AG08395 (cell line): Measurements from ENCODE around the gene ACSS1.

Experiments used
- DNase-seq: peaks from one replicate; pipeline ENCODE4 v3.0.0; 2012; ENCODE audit warnings: mixed read lengths, low spot score

The ACSS1 gene

DNA sequence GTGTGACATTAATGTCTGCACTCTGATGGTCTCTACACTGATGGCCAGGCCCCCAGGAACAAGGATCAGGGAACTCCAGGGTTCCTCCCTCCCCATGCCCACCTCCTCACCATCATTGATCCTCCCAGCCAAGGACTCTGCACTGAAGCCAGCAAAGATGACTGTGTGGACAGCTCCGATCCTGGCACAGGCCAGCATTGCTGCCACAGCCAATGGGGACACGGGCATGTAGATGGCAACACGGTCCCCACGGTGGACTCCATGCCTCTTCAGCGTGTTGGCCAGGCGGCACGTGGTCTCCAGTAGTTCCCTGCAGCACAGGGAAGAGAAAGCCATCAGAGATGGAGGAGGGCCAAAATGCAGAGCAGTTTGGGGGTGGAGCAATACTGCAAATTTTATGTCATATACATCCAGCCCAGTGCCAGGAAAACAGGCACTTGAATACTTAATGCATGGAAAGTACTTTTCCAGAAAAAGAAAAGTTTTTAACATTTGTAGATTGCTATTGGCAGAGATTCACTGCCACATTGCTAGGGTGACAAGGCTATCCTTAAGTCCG lies 27.2 kb downstream of the ACSS1 start:
- no peak for DNase-seq

DNA sequence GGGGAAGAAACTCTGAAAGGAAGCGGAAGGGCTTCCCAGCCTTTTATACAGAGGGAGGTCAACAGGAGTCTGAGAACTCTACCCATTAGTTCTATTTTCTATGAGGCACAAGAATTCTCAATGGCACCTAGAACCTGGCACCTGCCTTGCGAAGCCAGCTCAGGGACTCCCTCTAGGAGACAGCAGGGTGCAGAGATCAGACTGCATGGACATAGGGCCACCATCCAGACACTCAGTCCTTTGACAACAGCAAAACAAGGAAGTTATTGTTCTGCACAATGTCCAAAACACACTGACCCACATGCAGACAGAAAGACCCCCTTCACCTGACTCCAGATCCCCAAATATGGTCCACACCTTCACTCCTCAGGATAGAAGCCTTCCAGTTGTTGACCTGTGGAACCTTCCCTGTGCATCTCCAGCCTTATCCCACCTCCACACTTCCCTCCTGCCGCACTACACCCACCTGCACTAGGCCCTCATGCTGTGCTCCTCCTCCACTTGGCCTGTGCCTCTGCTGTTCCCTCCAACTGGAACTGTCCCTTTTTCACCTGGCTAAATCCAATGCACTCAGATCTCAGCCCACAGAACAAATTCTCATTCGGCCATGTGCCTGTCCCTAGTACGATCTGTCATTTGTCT lies 27.8 kb downstream of the ACSS1 start:
- no peak for DNase-seq

DNA sequence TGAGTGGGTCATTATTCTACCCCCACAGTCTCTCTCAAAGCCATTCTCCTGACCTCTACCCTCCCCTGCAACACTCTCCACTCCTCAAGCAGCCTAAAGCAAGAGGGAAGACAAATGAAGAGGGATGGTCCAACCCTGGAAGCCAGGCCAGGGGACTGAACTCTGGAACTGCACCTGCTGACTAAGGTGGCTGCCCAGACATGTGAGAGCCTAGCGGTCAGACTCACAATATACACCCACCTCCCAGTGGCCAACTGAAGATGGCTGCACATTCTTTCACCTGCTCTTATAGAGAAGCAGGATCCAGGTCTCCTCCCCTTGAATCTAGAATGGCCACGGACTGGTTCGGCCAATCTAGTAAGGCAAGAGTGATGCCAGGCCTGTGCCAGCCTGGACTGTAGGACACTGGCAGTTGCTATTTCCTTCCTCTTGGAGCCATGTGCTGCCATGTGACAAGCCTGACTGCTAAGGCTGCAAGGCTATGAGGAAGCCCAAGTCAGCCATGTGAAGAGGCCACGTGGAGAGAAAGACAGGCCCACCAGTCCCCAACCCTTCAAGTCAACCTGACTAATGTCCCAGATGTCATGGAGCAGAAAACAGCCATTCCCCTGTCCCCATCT lies 31.8 kb downstream of the ACSS1 start:
- no peak for DNase-seq

DNA sequence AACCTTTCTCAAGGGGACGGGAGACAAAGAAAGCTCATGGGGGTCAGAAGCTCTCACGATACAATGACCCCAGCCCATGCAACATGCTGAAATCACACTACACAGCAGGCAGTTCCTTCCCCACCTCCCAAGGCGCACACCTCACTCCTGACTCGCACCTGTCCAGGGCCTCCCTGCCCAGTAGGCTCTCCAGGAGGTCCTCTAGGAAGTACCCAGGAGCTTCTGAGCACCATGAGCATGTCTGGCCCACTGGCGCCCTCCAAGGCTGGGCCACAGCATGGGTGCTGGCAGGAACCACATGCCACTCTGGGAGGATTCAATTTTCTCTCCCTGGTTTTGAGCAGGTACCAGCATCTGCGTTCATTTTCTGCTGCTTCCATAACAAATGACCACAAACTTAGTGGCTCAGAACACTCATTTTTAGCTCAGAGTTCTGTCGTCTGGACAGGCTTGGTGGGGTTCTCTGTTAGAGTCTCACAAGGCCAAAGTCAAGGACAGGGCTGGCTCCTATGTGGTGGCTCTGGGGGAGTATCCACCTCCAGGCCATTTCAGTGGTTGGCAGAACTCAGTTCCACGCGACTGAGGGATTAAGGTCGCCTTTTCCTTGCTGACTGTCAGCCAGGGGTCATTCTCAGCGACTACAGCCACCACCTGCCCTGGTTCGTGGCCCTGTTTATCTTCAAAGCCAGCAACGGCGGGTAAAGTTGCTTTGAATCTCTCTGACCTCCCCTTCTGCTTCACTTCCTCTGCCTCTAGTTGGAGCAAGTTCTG lies 32.7 kb downstream of the ACSS1 start:
- DNase-seq = no peak

DNA sequence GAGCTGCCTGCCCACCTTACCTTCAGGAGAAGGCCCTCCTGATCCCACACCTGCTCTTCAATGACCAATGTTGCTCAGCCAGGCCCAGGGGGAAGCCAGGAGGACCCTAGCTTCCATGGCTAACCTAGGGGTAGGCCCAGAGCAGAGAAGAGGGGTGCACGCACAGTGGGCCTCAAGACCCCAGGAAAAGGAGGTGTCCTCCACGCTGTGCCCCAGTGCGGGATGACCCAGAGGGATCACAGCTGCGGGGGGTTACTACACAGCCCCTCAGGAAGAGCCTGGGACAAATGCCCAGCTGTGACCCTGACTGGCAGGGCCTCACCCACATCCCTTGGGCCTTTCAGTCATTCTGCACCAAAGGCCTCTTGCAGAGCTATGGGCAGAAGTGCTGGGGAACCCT lies 33.8 kb downstream of the ACSS1 start:
- no peak for DNase-seq

DNA sequence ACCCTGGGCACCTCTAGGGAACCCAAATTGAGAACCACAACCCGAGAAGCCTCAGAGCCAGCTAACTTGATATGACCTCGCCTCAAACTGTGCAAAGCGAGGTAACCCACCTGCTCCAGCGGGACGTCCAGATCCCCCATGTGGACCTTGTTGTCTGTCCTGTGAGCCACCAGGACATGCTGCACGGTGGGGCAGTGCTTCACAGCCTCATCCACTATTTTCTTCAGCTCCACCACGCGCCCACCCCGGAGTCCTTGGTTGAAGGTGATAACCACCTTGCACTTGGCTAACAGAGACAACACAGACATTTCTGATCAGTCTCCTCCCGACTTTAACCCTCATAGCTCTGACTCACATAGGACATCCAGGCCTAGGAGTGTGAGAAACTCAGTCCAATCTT lies 34.6 kb downstream of the ACSS1 start:
- no peak for DNase-seq

DNA sequence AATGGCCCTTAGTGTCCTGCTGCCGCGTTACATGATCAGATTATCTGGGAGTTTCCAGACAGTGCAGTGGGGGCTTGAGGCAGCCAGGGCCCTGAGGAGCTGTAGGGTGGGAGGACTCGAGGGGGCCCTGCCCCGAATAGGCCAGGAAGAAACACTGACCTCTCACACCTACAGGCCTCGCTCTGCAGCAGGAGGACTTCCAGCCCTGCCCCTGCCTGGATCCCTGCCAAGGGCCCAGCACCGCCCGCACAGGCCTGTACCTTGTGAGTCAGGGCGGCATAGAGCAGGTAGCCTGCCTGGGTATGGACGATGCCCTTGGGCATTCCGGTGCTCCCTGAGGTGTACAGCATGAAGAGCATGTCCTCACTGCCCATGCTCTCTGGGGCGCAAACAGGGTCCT lies 35.3 kb downstream of the ACSS1 start:
- DNase-seq = no peak

DNA sequence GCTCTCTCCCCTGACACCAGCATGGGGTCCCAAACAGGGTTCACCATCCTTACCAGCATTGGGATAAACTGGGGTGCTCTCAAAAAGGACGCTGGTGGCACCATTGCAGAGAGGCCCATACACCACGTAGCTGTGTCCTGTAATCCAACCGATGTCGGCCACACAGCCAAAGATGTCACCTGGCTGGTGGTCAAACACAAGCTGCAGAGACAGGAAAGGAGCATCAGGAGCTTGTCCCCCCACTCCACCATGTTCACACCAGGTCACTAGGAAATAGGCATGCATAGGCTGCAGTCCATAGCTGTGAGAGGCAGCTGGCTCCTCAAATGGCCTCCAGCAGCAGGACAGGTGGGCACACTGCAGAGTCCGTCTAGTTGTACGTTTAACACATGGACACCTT lies 36.6 kb downstream of the ACSS1 start:
- no peak for DNase-seq

DNA sequence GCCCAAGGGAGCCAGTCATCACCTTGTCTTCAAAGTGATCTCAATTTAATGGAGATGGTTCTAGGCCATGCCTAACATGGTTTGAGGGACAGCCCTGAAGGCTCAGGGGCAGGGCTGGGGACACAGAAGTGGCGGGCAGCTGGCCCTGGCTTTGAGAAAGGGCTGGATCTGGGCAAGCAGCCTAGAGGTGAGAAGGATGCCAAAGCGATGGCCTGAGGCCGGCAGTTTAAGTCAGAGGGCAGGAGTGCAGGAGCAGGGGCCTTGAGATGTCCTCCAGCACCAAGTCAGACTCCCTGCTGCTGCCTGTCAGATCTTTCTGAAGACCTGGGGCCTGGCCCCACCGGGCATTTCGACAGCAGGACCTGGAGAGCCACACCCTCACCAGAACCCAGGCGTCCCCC lies 37.0 kb downstream of the ACSS1 start:
- no peak for DNase-seq

DNA sequence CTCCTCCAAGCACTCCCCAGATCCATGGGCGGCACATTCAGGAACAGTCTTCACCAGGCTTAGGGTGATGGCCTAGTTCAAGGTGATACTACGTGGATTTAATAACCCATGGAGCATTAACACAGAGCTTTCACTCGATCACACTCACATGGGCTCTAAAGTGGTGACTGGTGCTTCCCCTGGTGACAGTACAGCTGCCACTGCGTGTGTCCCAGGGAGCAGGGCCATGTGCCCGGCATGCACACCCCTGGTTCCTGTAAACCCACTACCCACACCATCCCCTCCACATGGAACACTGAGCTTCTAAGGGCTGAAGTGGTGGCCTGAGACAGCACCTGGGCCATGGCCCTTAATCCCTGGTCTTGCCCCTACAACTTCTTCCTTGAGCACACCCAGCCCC lies 37.6 kb downstream of the ACSS1 start:
- DNase-seq = no peak

DNA sequence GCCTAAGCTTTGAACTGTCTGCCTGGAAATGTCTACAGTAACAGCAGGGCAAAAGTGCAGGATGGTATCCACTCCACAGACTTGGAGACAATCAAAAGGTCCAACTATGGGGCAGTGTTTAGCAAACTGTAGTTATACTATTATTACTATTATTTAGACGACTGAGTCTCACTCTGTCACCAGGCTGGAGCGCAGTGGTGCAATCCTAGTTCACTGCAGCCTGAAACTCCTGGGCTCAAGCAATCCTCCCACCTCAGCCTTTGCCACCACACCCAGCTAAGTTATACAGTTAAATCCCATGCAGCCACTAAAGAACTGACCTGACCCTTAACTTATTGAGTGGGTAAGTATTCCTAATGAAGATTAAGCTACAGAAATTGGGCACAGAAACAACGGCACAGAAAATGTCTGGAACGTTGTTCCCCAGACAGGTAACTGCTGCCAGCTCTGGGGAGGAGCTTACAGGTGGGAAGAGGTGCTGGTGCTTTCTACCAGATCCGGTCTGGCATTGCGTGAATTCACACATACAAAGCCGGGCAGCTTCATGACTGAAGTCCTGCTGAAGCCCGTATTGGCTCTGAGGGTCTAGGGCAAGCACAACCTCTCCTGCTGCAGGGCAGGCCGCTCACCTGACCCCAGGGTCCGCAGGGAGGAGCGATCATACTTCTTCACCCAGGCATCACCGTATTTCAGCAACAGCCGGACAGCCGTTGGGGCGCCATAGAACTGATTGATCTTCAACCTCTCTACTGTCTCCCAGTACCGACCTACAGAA lies 38.4 kb downstream of the ACSS1 start:
- no peak for DNase-seq

DNA sequence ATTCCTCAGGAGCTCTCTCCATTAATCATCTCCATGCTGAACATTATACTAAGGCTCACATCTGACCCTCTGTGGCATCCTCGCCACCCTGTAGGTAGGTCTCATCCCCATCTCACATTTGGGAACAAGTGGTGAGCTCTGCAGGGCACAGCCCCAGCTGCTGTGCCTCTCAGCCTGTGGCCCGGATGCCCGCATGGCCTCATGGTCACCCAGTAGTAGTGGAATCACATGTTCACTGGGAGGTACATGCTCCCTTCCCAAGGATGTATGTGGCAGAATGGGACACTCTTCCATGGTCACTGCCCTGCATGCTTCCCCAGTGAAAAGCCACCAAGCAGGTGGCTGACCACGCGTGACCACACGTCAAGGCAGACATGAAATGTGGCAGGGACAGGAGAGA lies 39.1 kb downstream of the ACSS1 start:
- no peak for DNase-seq

DNA sequence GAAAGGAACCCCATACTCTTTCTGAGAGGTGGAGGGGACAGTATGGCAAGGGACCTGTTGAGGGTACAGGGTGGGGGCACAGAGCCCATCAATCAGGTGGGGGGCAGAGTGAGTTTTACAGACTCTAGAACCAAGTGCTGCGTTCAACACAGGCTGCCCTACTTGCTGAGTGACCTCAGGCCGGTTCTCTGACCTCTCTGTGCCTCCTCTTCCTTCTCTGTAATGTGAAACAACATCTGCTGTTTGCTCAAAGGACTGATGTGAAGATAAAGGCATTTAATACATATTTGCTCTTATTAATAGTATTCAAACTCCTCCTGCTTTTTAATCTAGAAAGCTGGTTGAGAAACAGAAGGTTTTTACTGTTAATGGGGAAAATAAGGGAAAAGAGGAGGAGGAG lies 39.5 kb downstream of the ACSS1 start:
- DNase-seq = no peak

DNA sequence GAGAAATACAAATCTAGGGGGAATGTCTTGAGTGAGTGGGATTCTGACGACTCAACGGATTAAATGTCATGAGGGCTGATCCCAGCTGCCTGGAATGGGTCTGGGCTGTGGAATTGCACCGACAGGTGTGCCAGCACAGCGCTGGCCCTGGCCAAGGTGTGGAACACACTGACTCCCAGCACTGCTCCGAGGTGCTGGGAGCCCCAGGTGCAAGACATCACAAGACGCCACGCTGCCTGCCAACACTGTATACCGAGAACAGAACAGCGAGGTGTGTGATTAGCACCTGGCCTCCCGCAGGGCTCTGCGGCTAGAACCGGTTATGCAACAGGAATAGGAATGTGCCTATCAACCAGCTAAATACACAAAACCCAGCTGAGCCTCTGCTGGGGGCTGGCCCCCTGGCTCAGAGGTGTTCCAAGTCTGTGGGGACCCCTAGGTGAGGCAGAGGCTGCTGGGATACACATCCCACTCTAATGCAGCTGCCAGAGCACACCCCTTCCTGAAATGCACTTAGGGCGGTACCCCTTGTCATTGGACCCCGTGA lies 40.6 kb downstream of the ACSS1 start:
- DNase-seq = no peak

DNA sequence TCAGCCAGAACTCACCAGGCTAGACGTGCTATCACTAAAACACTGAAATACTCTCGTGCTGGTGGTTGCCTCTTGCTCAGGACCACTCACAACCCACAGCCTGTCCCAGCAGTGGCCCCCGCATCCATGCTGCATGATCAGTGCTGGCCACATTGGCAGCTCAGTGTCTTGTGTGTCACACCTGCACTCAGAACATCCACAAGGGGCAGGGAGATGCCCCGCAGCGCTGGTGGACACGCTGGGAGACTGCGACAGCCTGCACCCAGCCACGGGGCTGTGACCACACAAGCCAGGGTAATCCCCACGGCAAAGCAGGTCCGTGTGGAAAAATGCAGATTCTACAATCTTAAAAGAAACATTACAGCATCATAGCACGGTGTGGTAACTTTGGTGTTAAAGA lies 41.5 kb downstream of the ACSS1 start:
- no peak for DNase-seq

DNA sequence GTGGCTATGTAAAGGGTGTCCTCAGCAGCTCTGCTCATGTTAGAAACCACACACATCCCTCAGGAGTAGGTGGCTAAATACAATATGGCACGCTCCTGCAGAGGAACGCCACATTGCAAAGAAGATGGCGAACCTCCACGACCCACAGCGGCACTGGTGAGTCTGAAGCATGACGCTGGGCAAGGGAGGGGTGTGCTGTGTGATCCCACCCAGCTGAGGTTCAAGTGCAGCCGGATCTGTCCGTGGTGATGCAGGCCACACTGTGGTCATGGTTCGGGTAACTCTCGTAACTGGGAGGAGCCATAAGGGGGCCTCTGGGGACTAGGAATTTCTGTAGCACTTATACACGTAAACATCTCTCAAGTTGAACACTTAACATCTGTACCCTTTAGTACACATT lies 42.0 kb downstream of the ACSS1 start:
- no peak for DNase-seq

DNA sequence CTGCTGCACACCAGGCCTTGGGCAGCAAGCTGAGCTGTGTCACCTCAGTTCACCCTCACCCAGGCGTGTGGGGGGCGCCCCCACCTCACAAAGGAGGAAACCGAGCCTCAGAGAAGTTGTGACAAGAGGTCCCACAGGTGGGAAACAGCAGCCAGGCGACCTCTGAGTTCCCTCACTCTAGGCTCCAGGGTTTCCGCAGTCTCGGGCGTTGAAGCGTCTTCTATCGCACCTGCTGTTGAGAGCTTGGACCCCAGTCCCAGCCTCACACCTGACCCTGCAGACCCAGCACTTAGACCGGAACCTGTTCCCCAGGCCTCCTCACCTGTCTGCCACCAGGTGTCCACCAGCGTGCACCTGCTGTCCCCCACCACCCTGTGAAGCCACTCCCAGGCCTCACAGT lies 43.1 kb downstream of the ACSS1 start:
- DNase-seq = no peak

DNA sequence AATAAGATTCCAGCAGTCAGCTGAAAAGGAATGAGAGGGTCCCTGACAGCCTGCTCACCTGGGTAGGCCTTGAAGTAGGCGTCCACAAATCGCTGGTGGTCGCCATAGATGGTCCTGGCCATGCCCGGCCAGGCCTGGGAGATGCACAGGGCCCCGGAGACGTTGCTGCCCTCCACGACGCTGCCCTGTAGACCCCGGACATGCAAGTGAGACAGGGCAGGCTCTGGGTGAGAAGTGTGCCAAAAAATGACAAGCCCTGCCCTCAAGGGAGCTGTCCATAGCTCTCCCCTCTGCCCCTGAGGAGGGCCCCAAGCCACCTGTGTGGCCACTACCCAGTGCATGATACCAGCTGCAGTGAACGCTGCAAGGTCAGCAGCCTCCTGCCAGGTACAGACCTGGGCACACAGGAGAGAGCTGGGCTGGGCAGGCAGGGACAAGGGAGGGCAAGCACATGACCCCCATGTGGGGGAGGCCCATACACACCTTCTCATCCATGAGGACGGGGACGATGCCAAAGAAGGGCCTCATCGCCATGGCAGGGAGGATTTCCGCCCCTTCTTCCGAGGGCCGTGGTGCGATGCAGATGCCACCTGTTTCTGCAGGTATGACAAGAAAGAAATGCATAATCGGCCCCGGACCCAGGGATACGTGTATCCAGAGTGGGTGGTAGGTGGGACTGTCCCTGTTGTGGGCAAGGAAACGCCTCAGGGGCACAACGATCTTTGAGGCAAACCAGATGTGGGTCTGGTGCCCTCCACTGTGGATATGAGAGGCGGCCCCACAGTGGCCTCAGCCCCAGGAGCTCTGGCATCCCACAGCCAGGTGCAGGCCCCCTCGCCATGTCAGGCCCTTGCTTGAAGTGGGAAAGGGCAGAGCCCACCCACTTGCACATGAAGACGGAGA lies 44.2 kb downstream of the ACSS1 start:
- no peak for DNase-seq

DNA sequence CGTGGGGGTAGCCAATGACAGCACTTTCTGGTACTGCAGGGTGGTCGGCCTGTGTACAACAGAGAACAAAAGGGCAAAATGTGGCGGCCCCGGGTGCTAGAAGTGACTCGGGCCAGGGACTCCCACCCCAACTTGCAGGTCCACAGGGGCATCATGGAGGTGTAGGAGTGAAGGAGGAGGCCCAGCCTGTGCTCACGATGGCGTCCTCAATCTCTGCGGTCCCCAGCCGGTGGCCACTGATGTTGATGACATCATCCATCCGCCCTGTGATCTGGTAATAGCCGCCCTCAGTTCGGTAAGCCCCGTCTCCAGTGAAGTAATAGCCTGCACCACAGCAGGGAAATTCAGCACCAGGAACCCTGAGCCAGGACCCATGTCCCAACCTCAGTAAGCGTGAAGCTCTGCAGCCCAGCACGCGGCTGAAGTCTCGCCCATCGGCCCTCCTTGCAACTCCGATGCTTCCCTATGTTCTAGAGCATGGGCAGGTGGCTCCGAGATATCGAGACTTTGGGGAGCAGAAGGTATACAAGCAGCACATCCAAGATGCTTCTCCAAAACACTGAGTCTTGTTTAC lies 45.2 kb downstream of the ACSS1 start:
- no peak for DNase-seq

DNA sequence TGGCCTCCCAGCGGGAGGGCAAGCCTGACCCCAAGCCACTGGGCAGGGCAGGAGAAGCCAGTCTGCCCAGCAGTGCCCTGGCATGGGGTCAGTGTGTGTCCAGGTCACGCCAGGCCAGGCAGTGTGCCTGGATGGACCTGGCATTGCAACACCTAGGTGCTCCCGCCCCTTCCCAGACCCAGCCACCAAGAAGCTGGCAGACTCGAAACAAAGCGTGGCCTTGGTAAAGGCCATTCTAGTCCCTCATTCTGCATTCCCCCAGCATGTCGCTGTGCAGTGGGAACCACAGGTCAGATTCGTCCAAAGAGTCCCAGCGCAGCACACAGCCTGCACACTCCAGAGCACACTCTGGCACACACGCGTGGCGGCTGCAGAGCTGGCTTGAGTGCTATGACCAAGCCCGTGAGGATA lies 46.1 kb downstream of the ACSS1 start:
- DNase-seq = no peak

DNA sequence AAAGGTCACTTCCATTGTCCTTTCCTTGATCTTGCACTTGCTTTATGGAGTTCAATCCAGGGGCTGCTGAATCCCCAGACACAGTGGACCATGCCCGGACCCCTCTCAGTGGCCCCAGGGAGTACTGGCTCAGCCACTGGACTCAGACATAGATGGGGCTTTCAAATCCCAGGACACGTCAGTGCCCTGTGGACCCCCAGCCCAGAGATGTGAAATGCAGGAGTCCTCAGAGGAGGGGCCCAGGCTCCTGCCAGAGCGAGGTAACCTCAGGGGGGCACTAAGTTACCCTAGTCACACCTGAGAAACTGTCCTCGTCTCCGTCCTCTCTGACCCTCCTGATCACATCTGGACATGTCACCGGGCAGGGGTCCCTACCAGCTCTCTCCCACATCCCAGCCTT lies 46.7 kb downstream of the ACSS1 start:
- DNase-seq = no peak
